Muscle of leg (tissue), 11 donors: ENCODE data around the gene ZSCAN22. TPM values are rescaled to one million over a fixed set of nuclear protein-coding genes. Genes with fewer than 3 reads are reported as not detected.

Experiments used
- DNase-seq: peaks from one replicate; pipeline ENCODE4 v3.0.0; 2013
- H3K27ac ChIP-seq: one replicate; pipeline ENCODE4 v1.5.1; 2013; ENCODE audit warnings: mild to moderate bottlenecking, low read length, control low read depth
- H3K27me3 ChIP-seq: one replicate; pipeline ENCODE4 v1.6.1; 2013; ENCODE audit warnings: low read length; ENCODE audit not compliant: control insufficient read depth, insufficient read depth
- H3K36me3 ChIP-seq: one replicate; pipeline ENCODE4 v1.6.1; 2013; ENCODE audit warnings: low read length; ENCODE audit not compliant: control insufficient read depth, insufficient read depth
- H3K4me1 ChIP-seq: one replicate; pipeline ENCODE4 v1.6.1; 2013; ENCODE audit warnings: low read length; ENCODE audit not compliant: control insufficient read depth, insufficient read depth
- H3K4me3 ChIP-seq: one replicate; pipeline ENCODE4 v1.5.1; 2013; ENCODE audit warnings: low read length, control low read depth
- H3K9me3 ChIP-seq: replicated peaks from 2 replicates; pipeline ENCODE4 v1.6.1; 2013; ENCODE audit warnings: low read depth, low read length; ENCODE audit not compliant: control insufficient read depth
- whole genome bisulfite sequencing: methylation state at CpG from one replicate; pipeline ENCODE4 v1.1.5; 2013; ENCODE audit warnings: missing lambda C conversion rate; ENCODE audit not compliant: insufficient coverage; 5-methylcytosine and 5-hydroxymethylcytosine counted together
- polyA plus RNA-seq, 8 donors: library from polyadenylated mRNA; unstranded; fragments of 120-200 nt; gene quantifications; one replicate each; pipeline versions ENCODE4 v1.2.1 to v1.2.3, GENCODE V29; 2013; ENCODE audit warnings: inconsistent platforms in 1 of 8, low replicate concordance in 1 of 8; ENCODE audit not compliant: insufficient read length in 8 of 8, insufficient read depth in 1 of 8
- total RNA-seq: library from RNA; stranded (reverse); fragments of 120-200 nt; gene quantifications from one replicate; pipeline ENCODE4 v1.2.4, GENCODE V29; 2013

Gene ZSCAN22
- total and polyA plus RNA-seq, 9 donors, result 2.4 to 3.4 (median 3.2) TPM

DNA sequence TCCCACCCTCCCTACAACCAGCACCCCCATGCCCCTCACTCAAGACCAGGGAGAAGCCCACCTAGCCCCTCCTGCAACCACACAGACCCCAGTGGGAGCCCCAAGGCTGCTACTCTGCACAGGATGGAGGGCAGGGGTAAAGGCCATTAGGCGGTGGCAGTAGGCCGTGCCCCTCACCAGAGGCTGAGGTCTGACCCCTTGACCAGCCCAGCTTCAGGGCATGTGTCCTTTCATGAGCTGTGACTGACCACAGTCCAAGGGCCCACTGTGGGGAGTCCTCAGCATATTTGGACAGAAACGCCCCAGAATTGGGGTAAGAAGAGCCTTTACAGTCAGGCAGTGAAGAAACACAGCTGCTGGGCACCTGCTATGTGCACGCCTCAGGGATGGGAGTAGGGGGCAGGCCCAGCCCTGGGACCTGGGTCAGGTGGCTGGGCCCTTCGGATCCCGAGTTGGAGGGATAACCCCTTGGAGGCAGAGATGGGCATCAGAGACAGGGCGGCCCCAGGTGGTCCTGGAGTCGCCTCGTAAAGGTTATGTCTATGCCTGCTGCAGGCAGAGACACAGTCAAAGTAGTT lies 58.6 kb downstream of the ZSCAN22 start:
- WGBS, result 67% methylated on average over 8 of the region's 9 CpGs
- H3K36me3 ChIP-seq, result peaks cover 13% of the 10 kb centered on the region
- no peak for DNase-seq
- H3K27me3 ChIP-seq, result no peaks in the 10 kb centered on the region
- peak overlapping the region; percentile 79 for H3K4me3 ChIP-seq
- H3K9me3 ChIP-seq, result no peaks in the 10 kb centered on the region
- peak overlapping the region; percentile 98 for H3K27ac ChIP-seq
- peaks cover 31% of the 10 kb centered on the region for H3K4me1 ChIP-seq

DNA sequence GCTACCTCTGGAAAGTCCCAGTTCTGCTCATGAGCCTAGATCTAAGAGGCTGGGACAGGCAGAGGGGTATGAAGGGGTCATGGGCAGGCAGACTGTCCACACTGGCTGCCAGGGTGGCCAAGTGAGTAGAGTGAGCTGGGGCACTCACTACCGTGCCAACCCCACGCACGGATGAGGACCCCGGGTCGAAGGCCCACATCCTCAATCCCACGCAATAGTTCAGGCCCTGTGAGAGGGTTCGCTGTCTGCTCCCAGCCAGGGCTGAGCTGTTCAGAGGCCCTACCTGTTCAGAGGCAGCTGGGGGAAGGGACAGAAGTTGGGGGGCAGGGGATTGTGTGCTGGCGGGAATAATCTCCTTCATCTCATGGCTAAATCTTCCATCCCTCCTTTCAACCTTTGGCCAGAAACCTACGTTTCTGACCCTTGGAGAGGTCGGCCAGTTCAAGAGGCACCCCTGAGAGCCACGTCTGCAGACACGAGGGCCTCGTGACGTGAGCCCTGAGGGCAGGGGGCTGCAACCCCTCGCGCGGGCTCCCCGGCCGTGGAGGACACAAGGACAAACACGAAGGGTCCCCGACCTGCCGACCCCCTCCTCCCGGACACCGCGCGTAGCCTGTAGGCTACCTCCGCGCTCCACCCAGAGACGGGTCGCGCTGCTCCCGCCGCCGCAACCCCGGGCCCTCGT lies 59.2 kb downstream of the ZSCAN22 start:
- peak; percentile 42 for DNase-seq
- under 1% methylated on average over 25 of the region's 36 CpGs for WGBS
- H3K4me3 ChIP-seq, result peak overlapping the region; percentile 79
- H3K36me3 ChIP-seq, result peaks cover 19% of the 10 kb centered on the region
- H3K27me3 ChIP-seq, result no peaks in the 10 kb centered on the region
- H3K4me1 ChIP-seq, result peaks cover 30% of the 10 kb centered on the region
- H3K9me3 ChIP-seq, result no peaks in the 10 kb centered on the region
- H3K27ac ChIP-seq, result peak overlapping the region; percentile 98

DNA sequence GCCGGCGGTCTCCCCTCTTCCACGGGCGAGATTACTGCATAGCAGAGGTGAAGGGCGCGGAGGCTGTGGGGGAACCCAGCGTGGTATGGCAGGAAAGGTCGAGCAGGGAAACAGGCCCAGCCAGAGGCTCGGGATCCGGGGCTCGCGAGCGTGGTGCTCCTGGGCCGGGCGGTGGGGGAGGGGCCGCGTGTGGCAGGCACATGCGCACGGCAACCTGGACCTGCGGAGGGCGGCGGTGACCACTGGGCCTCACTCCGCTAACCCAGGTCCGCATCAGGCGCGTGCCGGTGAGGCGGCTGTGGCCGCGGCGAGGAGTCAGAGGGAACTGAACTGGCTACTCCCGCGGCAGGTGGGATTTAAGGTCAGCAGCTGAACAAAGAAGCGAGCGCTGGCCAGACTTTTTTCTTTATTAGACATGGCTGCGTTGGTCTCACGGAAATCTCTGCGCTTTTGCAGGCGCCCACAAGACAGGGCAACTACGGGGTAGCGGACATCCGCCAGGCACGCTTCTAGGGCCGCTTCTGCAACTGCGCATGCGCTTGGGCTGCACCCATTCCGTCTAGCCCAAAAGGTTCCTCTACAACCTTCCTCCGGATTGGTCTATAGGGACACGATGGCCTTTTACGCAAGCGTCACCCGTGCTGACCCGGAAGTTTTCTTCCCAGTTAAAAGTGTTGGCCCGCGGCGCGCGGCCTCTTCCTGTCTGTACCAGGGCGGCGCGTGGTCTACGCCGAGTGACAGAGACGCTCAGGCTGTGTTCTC lies 60.0 kb downstream of the ZSCAN22 start, which contains the start of gene RPS5:
TSS of gene RPS5 (plus strand) at position 694 of the 762 bp plus-strand sequence. CDS start 869 bp downstream, outside the sequence.
- Histone ChIP-seq H3K4me3 (peak within 1 kb of the TSS; percentile 79), H3K9me3 (no peaks in the 10 kb centered on the region), H3K27ac (peak within 1 kb of the TSS; percentile 98), H3K4me1 (peaks cover 26% of the 10 kb centered on the region), H3K36me3 (peaks cover 26% of the 10 kb centered on the region), H3K27me3 (no peaks in the 10 kb centered on the region)
- whole genome bisulfite sequencing, result under 1% methylated on average over 62 of the region's 64 CpGs
- DNase-seq, result peak; percentile 100

DNA sequence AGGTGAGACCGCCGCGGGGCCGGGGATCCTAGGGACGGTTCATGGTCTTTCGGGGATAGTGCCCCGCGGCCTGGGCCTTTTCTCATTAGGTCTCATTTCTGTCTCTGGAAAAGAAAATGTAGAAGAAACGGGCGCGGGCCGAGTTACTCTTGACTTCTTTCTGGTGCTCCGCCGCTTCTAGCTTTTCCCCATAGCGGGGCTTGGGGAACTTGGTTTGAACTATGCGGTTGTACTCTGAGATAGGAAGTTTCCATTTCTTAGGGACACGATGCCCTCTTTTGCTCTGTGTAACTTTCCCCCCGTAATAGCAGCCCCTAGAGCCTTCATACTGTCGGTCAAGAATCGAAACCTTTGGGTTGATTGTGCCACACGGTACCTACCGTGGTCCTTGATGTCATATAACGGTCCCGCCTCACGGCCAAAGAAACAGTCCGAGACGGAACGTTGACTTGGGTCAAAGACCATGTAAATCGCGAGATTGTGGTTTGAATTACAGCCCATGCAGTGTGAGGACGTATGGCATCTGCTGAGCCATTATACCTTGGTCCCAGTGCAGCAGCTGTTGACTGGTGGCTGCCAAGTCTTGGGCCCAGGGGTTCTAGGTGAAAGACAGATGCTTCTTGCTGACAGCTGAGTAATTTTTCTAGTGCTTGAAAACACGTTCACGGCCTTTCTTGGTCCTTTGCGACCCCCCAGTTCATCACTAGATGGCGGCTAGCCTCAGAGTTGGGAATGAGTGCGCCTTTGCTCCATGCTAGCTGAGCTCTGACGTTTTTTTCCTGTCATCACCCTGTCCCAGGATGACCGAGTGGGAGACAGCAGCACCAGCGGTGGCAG lies 60.8 kb downstream of the ZSCAN22 start:
- DNase-seq, result no peak
- peaks cover 24% of the 10 kb centered on the region for H3K4me1 ChIP-seq

DNA sequence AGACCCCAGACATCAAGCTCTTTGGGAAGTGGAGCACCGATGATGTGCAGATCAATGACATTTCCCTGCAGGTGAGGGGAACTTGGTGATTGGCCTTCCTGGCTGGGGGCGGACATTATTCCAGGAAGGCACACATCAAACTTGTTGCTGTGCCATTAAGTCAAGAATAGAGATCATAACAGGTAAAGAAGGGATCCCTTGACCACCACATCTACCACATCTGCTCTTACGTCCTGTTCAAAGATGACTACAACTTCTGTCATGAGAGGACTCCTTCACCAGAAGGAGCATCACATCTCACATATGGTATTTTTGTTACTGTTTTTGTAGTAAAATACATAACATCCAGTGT lies 61.4 kb downstream of the ZSCAN22 start:
- H3K4me3 ChIP-seq, result peak overlapping the region; percentile 79
- H3K4me1 ChIP-seq, result peaks cover 24% of the 10 kb centered on the region
- no peaks in the 10 kb centered on the region for H3K27me3 ChIP-seq
- H3K27ac ChIP-seq, result no peak overlapping the region
- H3K9me3 ChIP-seq, result no peaks in the 10 kb centered on the region
- DNase-seq, result no peak
- H3K36me3 ChIP-seq, result peaks cover 38% of the 10 kb centered on the region
- 89% methylated on average over 1 of the region's 3 CpGs for WGBS

More for the DNA sequence above, 60.8 kb downstream of the ZSCAN22 start:
- Histone ChIP-seq H3K36me3 (peaks cover 32% of the 10 kb centered on the region), H3K9me3 (no peaks in the 10 kb centered on the region), H3K4me3 (peak overlapping the region; percentile 79), H3K27ac (peak overlapping the region; percentile 43), H3K27me3 (no peaks in the 10 kb centered on the region)
- WGBS, result 17% methylated on average over 24 of the region's 39 CpGs

Other genes with a start within 250 kb of the ZSCAN22 start
- 68.8 TPM for gene ZSCAN18, start 228.8 kb upstream of the ZSCAN22 start, total RNA-seq
- 10 to 100 TPM; 55.6 to 83.4 (median 64.2) TPM for gene ZSCAN18, start 228.8 kb upstream of the ZSCAN22 start, polyA plus RNA-seq
- gene ZNF329, start 176.2 kb upstream of the ZSCAN22 start, total RNA-seq, result 19.0 TPM
- gene ZNF329, start 176.2 kb upstream of the ZSCAN22 start, polyA plus RNA-seq, result 10 to 100 TPM in 7 of 8 donors, 1 to 10 TPM in 1; 9.8 to 13.6 (median 12.4) TPM
- gene ZNF274, start 143.9 kb upstream of the ZSCAN22 start, total RNA-seq, result 10.0 TPM
- gene ZNF274, start 143.9 kb upstream of the ZSCAN22 start, polyA plus RNA-seq, result 10 to 100 TPM in 1 of 8 donors, 1 to 10 TPM in 7; 8.0 to 10.7 (median 8.8) TPM
- gene ZNF544, start 98.1 kb upstream of the ZSCAN22 start, total RNA-seq, result 24.2 TPM
- gene ZNF544, start 98.1 kb upstream of the ZSCAN22 start, polyA plus RNA-seq, result 10 to 100 TPM; 13.2 to 22.6 (median 15.7) TPM
- gene ZNF8, start 48.0 kb upstream of the ZSCAN22 start, total RNA-seq, result 5.7 TPM
- 1 to 10 TPM; 2.6 to 5.9 (median 4.4) TPM for gene ZNF8, start 48.0 kb upstream of the ZSCAN22 start, polyA plus RNA-seq
- gene ERVK3-1, start 21.6 kb upstream of the ZSCAN22 start, total RNA-seq, result 30.5 TPM
- gene ERVK3-1, start 21.6 kb upstream of the ZSCAN22 start, polyA plus RNA-seq, result 10 to 100 TPM; 28.8 to 37.1 (median 32.4) TPM
- 10.8 TPM for gene A1BG, start 26.5 kb downstream of the ZSCAN22 start, total RNA-seq
- gene A1BG, start 26.5 kb downstream of the ZSCAN22 start, polyA plus RNA-seq, result 1 to 10 TPM; 2.4 to 5.0 (median 4.2) TPM
- gene ZNF497, start 35.8 kb downstream of the ZSCAN22 start, total RNA-seq, result 2.2 TPM
- gene ZNF497, start 35.8 kb downstream of the ZSCAN22 start, polyA plus RNA-seq, result 1 to 10 TPM; 1.8 to 3.2 (median 2.7) TPM
- gene ZNF837, start 54.0 kb downstream of the ZSCAN22 start, total RNA-seq, result 1.0 TPM
- gene ZNF837, start 54.0 kb downstream of the ZSCAN22 start, polyA plus RNA-seq, result 1 to 10 TPM; 1.1 to 2.3 (median 1.8) TPM
- 2,401 TPM for gene RPS5, start 60.3 kb downstream of the ZSCAN22 start, total RNA-seq
- 1,000 to 10,000 TPM; 1,523 to 1,956 (median 1,735) TPM for gene RPS5, start 60.3 kb downstream of the ZSCAN22 start, polyA plus RNA-seq
- not detected for gene RNF225, start 68.7 kb downstream of the ZSCAN22 start, total RNA-seq
- under 1 TPM in 1 of 8 donors, not detected in 7; 0.20 TPM for gene RNF225, start 68.7 kb downstream of the ZSCAN22 start, polyA plus RNA-seq
- gene ZNF584, start 81.7 kb downstream of the ZSCAN22 start, total RNA-seq, result 7.9 TPM
- 1 to 10 TPM; 4.7 to 7.8 (median 6.2) TPM for gene ZNF584, start 81.7 kb downstream of the ZSCAN22 start, polyA plus RNA-seq
- 9.5 TPM for gene ZNF132, start 113.2 kb downstream of the ZSCAN22 start, total RNA-seq
- gene ZNF132, start 113.2 kb downstream of the ZSCAN22 start, polyA plus RNA-seq, result 1 to 10 TPM; 3.0 to 5.6 (median 4.7) TPM
- 5.7 TPM for gene ZNF324B, start 124.6 kb downstream of the ZSCAN22 start, total RNA-seq
- 1 to 10 TPM; 2.7 to 4.7 (median 3.9) TPM for gene ZNF324B, start 124.6 kb downstream of the ZSCAN22 start, polyA plus RNA-seq
- 7.3 TPM for gene ZNF324, start 140.1 kb downstream of the ZSCAN22 start, total RNA-seq
- 1 to 10 TPM; 4.8 to 6.4 (median 5.6) TPM for gene ZNF324, start 140.1 kb downstream of the ZSCAN22 start, polyA plus RNA-seq
- 7.8 TPM for gene ZNF446, start 149.4 kb downstream of the ZSCAN22 start, total RNA-seq
- gene ZNF446, start 149.4 kb downstream of the ZSCAN22 start, polyA plus RNA-seq, result 1 to 10 TPM; 6.5 to 9.8 (median 7.8) TPM
- 5.7 TPM for gene SLC27A5, start 185.0 kb downstream of the ZSCAN22 start, total RNA-seq
- 1 to 10 TPM; 2.5 to 4.6 (median 3.9) TPM for gene SLC27A5, start 185.0 kb downstream of the ZSCAN22 start, polyA plus RNA-seq
- gene ZBTB45, start 192.8 kb downstream of the ZSCAN22 start, total RNA-seq, result 3.0 TPM
- gene ZBTB45, start 192.8 kb downstream of the ZSCAN22 start, polyA plus RNA-seq, result 10 to 100 TPM in 6 of 8 donors, 1 to 10 TPM in 2; 9.2 to 12.4 (median 10.5) TPM
- gene TRIM28, start 217.1 kb downstream of the ZSCAN22 start, total RNA-seq, result 213 TPM
- gene TRIM28, start 217.1 kb downstream of the ZSCAN22 start, polyA plus RNA-seq, result 100 to 1,000 TPM; 297 to 466 (median 390) TPM
- 60.8 TPM for gene CHMP2A, start 228.1 kb downstream of the ZSCAN22 start, total RNA-seq
- gene CHMP2A, start 228.1 kb downstream of the ZSCAN22 start, polyA plus RNA-seq, result 10 to 100 TPM; 71.0 to 83.3 (median 77.3) TPM
- 30.6 TPM for gene UBE2M, start 231.6 kb downstream of the ZSCAN22 start, total RNA-seq
- 10 to 100 TPM; 65.3 to 71.8 (median 67.3) TPM for gene UBE2M, start 231.6 kb downstream of the ZSCAN22 start, polyA plus RNA-seq
- gene MZF1, start 246.3 kb downstream of the ZSCAN22 start, total RNA-seq, result 10.3 TPM
- 10 to 100 TPM in 7 of 8 donors, 1 to 10 TPM in 1; 8.1 to 21.4 (median 17.4) TPM for gene MZF1, start 246.3 kb downstream of the ZSCAN22 start, polyA plus RNA-seq